ENCODE results near the gene DIPK1A.

DNA sequence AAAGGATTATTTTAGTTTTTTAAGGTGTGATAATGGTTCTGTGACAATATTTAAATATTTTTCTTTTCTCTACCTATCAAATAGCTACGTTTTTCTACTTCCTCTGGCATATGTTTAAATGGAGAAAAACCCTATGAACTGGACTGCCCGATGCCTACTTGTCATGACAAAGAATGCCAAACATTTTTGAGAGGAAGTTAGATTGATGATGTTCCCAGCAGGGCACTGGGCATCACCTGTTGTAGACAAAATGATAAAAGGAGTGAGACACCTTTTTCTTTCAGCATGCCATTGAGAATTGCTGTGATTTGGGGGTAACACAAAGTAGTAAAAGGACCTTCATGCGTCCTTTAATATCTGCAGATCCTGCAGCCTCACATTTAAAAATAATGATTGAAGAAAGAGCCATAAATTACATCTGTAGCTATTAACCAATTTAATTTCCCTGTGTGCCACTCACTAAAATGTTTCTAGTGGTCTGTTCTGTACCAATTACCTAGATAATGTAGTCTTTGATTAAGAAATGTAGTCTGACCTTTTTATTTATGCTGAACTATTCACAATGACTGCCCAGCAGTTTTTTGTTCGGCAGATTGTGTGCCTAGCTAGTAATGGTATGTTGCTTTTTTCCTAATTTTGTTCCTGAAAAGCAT lies 81.8 kb downstream of the DIPK1A start:
- no peak for TF ChIP-seq POLR2A (IDR thresholded peaks at IDR 0.05)
- TF ChIP-seq, protein P1, sequence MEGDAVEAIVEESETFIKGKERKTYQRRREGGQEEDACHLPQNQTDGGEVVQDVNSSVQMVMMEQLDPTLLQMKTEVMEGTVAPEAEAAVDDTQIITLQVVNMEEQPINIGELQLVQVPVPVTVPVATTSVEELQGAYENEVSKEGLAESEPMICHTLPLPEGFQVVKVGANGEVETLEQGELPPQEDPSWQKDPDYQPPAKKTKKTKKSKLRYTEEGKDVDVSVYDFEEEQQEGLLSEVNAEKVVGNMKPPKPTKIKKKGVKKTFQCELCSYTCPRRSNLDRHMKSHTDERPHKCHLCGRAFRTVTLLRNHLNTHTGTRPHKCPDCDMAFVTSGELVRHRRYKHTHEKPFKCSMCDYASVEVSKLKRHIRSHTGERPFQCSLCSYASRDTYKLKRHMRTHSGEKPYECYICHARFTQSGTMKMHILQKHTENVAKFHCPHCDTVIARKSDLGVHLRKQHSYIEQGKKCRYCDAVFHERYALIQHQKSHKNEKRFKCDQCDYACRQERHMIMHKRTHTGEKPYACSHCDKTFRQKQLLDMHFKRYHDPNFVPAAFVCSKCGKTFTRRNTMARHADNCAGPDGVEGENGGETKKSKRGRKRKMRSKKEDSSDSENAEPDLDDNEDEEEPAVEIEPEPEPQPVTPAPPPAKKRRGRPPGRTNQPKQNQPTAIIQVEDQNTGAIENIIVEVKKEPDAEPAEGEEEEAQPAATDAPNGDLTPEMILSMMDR (IDR thresholded peaks at IDR 0.05): no peak
